ENCODE data around the gene PCDHGA1.

PCDHGA1 gene

GRCh38 chr5:141508798-141509611 lies 178.7 kb downstream of the PCDHGA1 start:
- Histone ChIP-seq H3K4me1 (ENCODE audit: insufficient read depth, low read length) (peaks cover 39% of the 10 kb centered on the region), H3K36me3 (ENCODE audit: insufficient read depth, low read length) (peaks cover 23% of the 10 kb centered on the region), H3K9ac (ENCODE audit: low read length) (no peak overlapping the region), H3K27ac (ENCODE audit: low read depth, low read length) (peak overlapping the region; percentile 72), H3K4me3 (ENCODE audit: low read depth in 1 of 2, low read length in 2 of 2) (peak overlapping the region; percentile 24 to 45), H3K27me3 (ENCODE audit: control insufficient read depth in 1 of 2, insufficient read depth in 2 of 2, low read length in 2 of 2) (no peaks in the 10 kb centered on the region), H3K9me3 (ENCODE audit: low read length) (no peaks in the 10 kb centered on the region)

DNA sequence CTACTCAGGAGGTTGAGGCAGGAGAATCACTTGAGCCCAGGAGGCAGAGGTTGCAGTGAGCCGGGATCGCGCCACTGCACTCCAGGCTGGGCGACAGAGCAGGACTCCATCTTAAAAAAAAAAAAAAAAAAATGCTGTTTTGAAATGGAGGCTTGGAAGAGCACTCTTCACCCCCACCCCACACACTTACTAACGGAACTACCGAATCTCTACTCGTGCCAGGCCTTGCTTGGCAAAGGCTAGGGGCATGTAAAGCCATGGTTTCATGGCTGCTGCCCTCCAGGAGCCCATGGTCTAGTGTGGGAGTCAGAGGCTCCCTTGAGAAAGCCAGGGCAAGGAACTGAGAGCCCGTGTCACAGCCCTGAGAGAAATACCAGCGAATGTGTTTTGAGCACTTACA lies 179.8 kb downstream of the PCDHGA1 start:
- Histone ChIP-seq H3K27me3 (ENCODE audit: control insufficient read depth in 1 of 2, insufficient read depth in 2 of 2, low read length in 2 of 2) (no peaks in the 10 kb centered on the region), H3K4me1 (ENCODE audit: insufficient read depth, low read length) (peaks cover 50% of the 10 kb centered on the region), H3K36me3 (ENCODE audit: insufficient read depth, low read length) (peaks cover 22% of the 10 kb centered on the region), H3K9ac (ENCODE audit: low read length) (no peak overlapping the region), H3K9me3 (ENCODE audit: low read length) (no peaks in the 10 kb centered on the region), H3K27ac (ENCODE audit: low read depth, low read length) (no peak overlapping the region), H3K4me3 (ENCODE audit: low read depth in 1 of 2, low read length in 2 of 2) (no peak overlapping the region)

GRCh38 chr5:141510850-141511601 lies 180.7 kb downstream of the PCDHGA1 start:
- Histone ChIP-seq H3K27ac (ENCODE audit: low read depth, low read length) (no peak overlapping the region), H3K4me1 (ENCODE audit: insufficient read depth, low read length) (peaks cover 59% of the 10 kb centered on the region), H3K36me3 (ENCODE audit: insufficient read depth, low read length) (peaks cover 14% of the 10 kb centered on the region), H3K9ac (ENCODE audit: low read length) (no peak overlapping the region), H3K4me3 (ENCODE audit: low read depth in 1 of 2, low read length in 2 of 2) (no peak overlapping the region), H3K9me3 (ENCODE audit: low read length) (no peaks in the 10 kb centered on the region), H3K27me3 (ENCODE audit: control insufficient read depth in 1 of 2, insufficient read depth in 2 of 2, low read length in 2 of 2) (no peaks in the 10 kb centered on the region)

GRCh38 chr5:141511771-141512325 lies 181.5 kb downstream of the PCDHGA1 start:
- peak overlapping the region in 1 of 2 donors; percentile 92 for H3K4me3 ChIP-seq (ENCODE audit: low read depth in 1 of 2, low read length in 2 of 2)
- no peaks in the 10 kb centered on the region for H3K27me3 ChIP-seq (ENCODE audit: control insufficient read depth in 1 of 2, insufficient read depth in 2 of 2, low read length in 2 of 2)
- peaks cover 22% of the 10 kb centered on the region for H3K36me3 ChIP-seq (ENCODE audit: insufficient read depth, low read length)
- peak overlapping the region; percentile 88 for H3K27ac ChIP-seq (ENCODE audit: low read depth, low read length)
- H3K4me1 ChIP-seq (ENCODE audit: insufficient read depth, low read length) = peaks cover 54% of the 10 kb centered on the region
- H3K9me3 ChIP-seq (ENCODE audit: low read length) = no peaks in the 10 kb centered on the region
- H3K9ac ChIP-seq (ENCODE audit: low read length) = no peak overlapping the region

DNA sequence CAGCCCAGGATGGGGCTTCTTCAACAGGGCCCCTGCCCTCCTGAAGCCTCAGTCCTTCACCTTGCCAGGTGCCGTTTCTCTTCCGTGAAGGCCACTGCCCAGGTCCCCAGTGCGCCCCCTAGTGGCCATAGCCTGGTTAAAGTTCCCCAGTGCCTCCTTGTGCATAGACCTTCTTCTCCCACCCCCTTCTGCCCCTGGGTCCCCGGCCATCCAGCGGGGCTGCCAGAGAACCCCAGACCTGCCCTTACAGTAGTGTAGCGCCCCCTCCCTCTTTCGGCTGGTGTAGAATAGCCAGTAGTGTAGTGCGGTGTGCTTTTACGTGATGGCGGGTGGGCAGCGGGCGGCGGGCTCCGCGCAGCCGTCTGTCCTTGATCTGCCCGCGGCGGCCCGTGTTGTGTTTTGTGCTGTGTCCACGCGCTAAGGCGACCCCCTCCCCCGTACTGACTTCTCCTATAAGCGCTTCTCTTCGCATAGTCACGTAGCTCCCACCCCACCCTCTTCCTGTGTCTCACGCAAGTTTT lies 182.1 kb downstream of the PCDHGA1 start:
- Histone ChIP-seq H3K9me3 (ENCODE audit: low read length) (no peaks in the 10 kb centered on the region), H3K27me3 (ENCODE audit: control insufficient read depth in 1 of 2, insufficient read depth in 2 of 2, low read length in 2 of 2) (no peaks in the 10 kb centered on the region), H3K36me3 (ENCODE audit: insufficient read depth, low read length) (peaks cover 24% of the 10 kb centered on the region), H3K9ac (ENCODE audit: low read length) (peak overlapping the region; percentile 66), H3K27ac (ENCODE audit: low read depth, low read length) (peak overlapping the region; percentile 88), H3K4me3 (ENCODE audit: low read depth in 1 of 2, low read length in 2 of 2) (peak overlapping the region; percentile 83 to 92), H3K4me1 (ENCODE audit: insufficient read depth, low read length) (peaks cover 48% of the 10 kb centered on the region)

- Histone ChIP-seq H3K36me3 (ENCODE audit: insufficient read depth, low read length) (peaks cover 24% of the 10 kb centered on the region), H3K27ac (ENCODE audit: low read depth, low read length) (peak overlapping the region; percentile 88), H3K27me3 (ENCODE audit: control insufficient read depth in 1 of 2, insufficient read depth in 2 of 2, low read length in 2 of 2) (no peaks in the 10 kb centered on the region), H3K4me1 (ENCODE audit: insufficient read depth, low read length) (peaks cover 42% of the 10 kb centered on the region), H3K4me3 (ENCODE audit: low read depth in 1 of 2, low read length in 2 of 2) (peak overlapping the region; percentile 83 to 92), H3K9ac (ENCODE audit: low read length) (peak overlapping the region; percentile 66), H3K9me3 (ENCODE audit: low read length) (no peaks in the 10 kb centered on the region)
Measured at GRCh38 chr5:141512911-141513626, 182.8 kb downstream of the PCDHGA1 start.

DNA sequence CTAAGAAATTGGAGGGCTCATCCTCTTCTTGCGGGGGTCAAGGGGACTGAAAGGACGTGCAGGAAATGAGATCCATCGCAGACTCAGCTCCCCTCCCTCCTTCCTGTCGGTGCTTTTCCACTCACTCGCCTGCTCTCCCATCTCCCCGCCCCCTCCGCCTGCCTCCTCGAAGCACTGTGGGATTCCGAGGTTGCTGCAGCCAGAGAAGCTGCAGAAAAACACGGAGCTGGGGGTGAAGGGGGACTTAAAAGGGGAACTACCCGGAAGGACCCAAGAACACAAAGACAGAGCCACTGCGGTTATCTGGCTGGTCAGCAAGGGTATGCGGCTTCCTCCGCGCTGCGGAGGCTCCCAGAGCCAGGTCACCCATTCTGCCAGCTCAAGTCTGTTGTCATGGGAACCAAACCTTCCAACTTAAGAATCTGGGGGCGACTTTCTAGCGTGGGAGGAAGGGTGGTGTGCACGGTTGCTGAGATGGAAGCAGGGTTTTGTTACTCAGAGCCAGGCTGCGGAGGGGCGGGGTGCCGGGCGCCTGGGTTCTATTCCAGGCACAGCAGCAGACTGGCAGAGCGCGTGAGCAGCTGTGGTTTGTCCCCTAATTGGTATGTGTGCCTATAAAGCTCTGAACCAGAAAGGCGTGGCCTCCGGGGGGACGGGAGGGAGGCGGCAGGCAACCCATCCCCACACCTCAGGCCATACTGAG lies 183.5 kb downstream of the PCDHGA1 start:
- no peaks in the 10 kb centered on the region for H3K9me3 ChIP-seq (ENCODE audit: low read length)
- H3K27me3 ChIP-seq (ENCODE audit: control insufficient read depth in 1 of 2, insufficient read depth in 2 of 2, low read length in 2 of 2) = no peaks in the 10 kb centered on the region
- H3K27ac ChIP-seq (ENCODE audit: low read depth, low read length) = peak overlapping the region; percentile 88
- H3K4me3 ChIP-seq (ENCODE audit: low read depth in 1 of 2, low read length in 2 of 2) = peak overlapping the region; percentile 83 to 92
- H3K36me3 ChIP-seq (ENCODE audit: insufficient read depth, low read length) = peaks cover 24% of the 10 kb centered on the region
- peaks cover 36% of the 10 kb centered on the region for H3K4me1 ChIP-seq (ENCODE audit: insufficient read depth, low read length)
- H3K9ac ChIP-seq (ENCODE audit: low read length) = peak overlapping the region; percentile 66

DNA sequence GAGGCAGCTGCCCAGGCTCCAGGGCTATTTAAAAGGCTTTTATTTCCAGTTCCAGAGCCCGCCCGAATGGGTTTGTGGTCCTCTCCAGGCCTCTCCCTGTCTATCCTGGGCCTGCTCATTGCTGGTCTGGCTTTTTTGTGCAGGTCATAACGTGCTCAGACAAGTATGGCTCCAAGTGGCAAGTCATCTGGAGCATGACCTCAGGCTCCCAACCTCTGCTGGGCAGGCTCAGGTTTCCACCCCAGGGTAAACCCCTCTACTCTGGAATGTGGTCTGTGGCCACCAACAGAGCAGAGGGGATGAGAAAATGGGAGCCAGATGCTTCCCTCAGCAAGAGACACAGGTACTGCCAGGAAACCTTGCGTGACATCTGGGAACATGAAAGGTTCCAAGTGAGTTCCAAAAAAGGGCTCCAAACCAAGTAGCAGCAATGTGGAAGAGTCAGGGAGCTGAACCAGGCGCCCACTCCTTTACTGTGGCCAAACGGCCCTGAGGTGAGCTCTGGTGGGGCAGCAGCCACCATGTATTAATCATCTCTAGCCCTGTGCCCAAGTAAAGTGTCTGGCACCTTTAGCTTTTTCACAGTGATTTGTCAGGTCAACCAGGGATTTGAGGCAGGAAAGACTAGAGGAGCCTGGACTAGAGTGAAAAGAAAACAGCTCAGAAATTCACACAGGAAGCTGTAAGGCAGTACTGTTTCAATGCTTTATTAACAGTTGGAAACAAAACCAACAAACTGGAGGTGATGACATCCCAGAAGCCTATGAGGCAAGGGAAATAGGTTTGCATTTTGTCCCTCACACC lies 184.2 kb downstream of the PCDHGA1 start:
- H3K4me1 ChIP-seq (ENCODE audit: insufficient read depth, low read length) = peaks cover 30% of the 10 kb centered on the region
- peaks cover 24% of the 10 kb centered on the region for H3K36me3 ChIP-seq (ENCODE audit: insufficient read depth, low read length)
- H3K9ac ChIP-seq (ENCODE audit: low read length) = peak overlapping the region; percentile 66

DNA sequence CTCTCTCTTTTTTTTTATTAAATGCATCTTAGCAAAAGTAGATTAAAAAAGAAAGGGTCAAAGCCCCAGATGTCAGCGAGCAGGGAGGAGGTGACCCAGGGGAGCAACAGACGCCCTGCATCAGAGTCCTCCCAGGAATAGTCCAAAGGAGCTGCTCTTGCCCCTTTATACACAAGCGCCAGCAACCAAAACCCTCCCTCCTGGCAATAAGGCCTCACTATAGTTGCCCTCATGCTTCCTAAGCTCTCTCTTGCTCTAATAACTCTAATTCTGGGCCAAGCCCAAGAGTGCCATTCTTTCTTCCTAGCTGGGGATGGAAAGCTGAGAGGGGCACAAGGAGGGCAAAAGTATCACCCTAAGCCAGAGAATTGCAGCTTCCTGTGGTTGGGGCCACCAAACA lies 184.8 kb downstream of the PCDHGA1 start:
- Histone ChIP-seq H3K27ac (ENCODE audit: low read depth, low read length) (peak overlapping the region; percentile 88), H3K36me3 (ENCODE audit: insufficient read depth, low read length) (peaks cover 29% of the 10 kb centered on the region), H3K27me3 (ENCODE audit: control insufficient read depth in 1 of 2, insufficient read depth in 2 of 2, low read length in 2 of 2) (no peaks in the 10 kb centered on the region), H3K4me1 (ENCODE audit: insufficient read depth, low read length) (peaks cover 24% of the 10 kb centered on the region), H3K4me3 (ENCODE audit: low read depth in 1 of 2, low read length in 2 of 2) (no peak overlapping the region), H3K9ac (ENCODE audit: low read length) (no peak overlapping the region), H3K9me3 (ENCODE audit: low read length) (no peaks in the 10 kb centered on the region)

More for the DNA sequence above, 184.2 kb downstream of the PCDHGA1 start:
- Histone ChIP-seq H3K4me3 (ENCODE audit: low read depth in 1 of 2, low read length in 2 of 2) (peak overlapping the region; percentile 83 to 92), H3K9me3 (ENCODE audit: low read length) (no peaks in the 10 kb centered on the region), H3K27ac (ENCODE audit: low read depth, low read length) (peak overlapping the region; percentile 88), H3K27me3 (ENCODE audit: control insufficient read depth in 1 of 2, insufficient read depth in 2 of 2, low read length in 2 of 2) (no peaks in the 10 kb centered on the region)
